ELR (cell line): ENCODE results near the gene TEAD1.

Experiments used
- DNase-seq: peaks from one replicate; pipeline ENCODE4 v3.0.0-alpha.2; 2015; ENCODE audit warnings: low read depth

The TEAD1 gene

GRCh38 chr11:12834630-12835029 is 160.4 kb downstream of the TEAD1 start:
- no peak for DNase-seq

- no peak for DNase-seq
These were observed 161.1 kb downstream of the TEAD1 start for GRCh38 chr11:12835286-12835685.

- no peak for DNase-seq
These were observed 164.4 kb downstream of the TEAD1 start for GRCh38 chr11:12838463-12839123.

GRCh38 chr11:12840871-12841660 is 166.8 kb downstream of the TEAD1 start:
- peak; percentile 63 for DNase-seq

GRCh38 chr11:12841946-12842630 is 167.9 kb downstream of the TEAD1 start:
- DNase-seq, result peak; percentile 82

- peak; percentile 18 for DNase-seq
These were observed 168.9 kb downstream of the TEAD1 start for GRCh38 chr11:12842933-12843636.

GRCh38 chr11:12845163-12845562 is 170.9 kb downstream of the TEAD1 start:
- no peak for DNase-seq

GRCh38 chr11:12845739-12846358 is 171.6 kb downstream of the TEAD1 start:
- DNase-seq, result peak; percentile 11

- DNase-seq, result no peak
These were observed 172.8 kb downstream of the TEAD1 start for GRCh38 chr11:12846786-12847615.

GRCh38 chr11:12848413-12848812 is 174.2 kb downstream of the TEAD1 start:
- DNase-seq, result no peak

- DNase-seq, result no peak
These were observed 179.1 kb downstream of the TEAD1 start for GRCh38 chr11:12853325-12853651.

- DNase-seq, result no peak
These were observed 179.6 kb downstream of the TEAD1 start for GRCh38 chr11:12853652-12854296.

- no peak for DNase-seq
These were observed 180.1 kb downstream of the TEAD1 start for GRCh38 chr11:12854297-12854661.

GRCh38 chr11:12854829-12855228 is 180.6 kb downstream of the TEAD1 start:
- no peak for DNase-seq

GRCh38 chr11:12856338-12856737 is 182.1 kb downstream of the TEAD1 start:
- DNase-seq, result no peak

- no peak for DNase-seq
These were observed 183.4 kb downstream of the TEAD1 start for GRCh38 chr11:12857572-12857971.

- DNase-seq, result no peak
These were observed 185.8 kb downstream of the TEAD1 start for GRCh38 chr11:12859872-12860657.

GRCh38 chr11:12860827-12861226 is 186.6 kb downstream of the TEAD1 start:
- DNase-seq, result no peak

- peak; percentile 13 for DNase-seq
These were observed 188.7 kb downstream of the TEAD1 start for GRCh38 chr11:12862696-12863469.
